HepG2 (cell line): ENCODE results near the gene RRP36. TPM values are rescaled to one million over a fixed set of nuclear protein-coding genes. Genes with fewer than 3 reads are reported as not detected.

Experiments used
- ATAD3A ChIP-seq: sonication (generic); formaldehyde crosslinking; IDR thresholded peaks from 2 replicates; pipeline ENCODE4 v1.4.0; 2020; ENCODE audit warnings: missing genetic modification reagents
- DNMT3B ChIP-seq: conservative IDR thresholded peaks from 2 replicates; pipeline ENCODE4 v1.6.1; 2016; ENCODE audit warnings: missing biosample characterization, control low read depth
- FOXJ3 ChIP-seq: sonication (generic); formaldehyde crosslinking; IDR thresholded peaks from 2 replicates; pipeline ENCODE4 v1.4.0; 2020; ENCODE audit warnings: missing genetic modification reagents, mild to moderate bottlenecking, borderline replicate concordance
- HNRNPL ChIP-seq: fragments of 200-400 bp; formaldehyde crosslinking; IDR thresholded peaks from 2 replicates; pipeline ENCODE4 v1.6.1; 2017; ENCODE audit warnings: mild to moderate bottlenecking, low read depth, low read length
- IRF2 ChIP-seq: IDR thresholded peaks from 2 replicates; pipeline ENCODE4 v1.6.1; 2018; ENCODE audit warnings: missing genetic modification reagents, missing compliant biosample characterization
- JUN ChIP-seq: sonication (generic); formaldehyde crosslinking; IDR thresholded peaks from 2 replicates; pipeline ENCODE4 v1.4.0; 2020; ENCODE audit warnings: mild to moderate bottlenecking, missing genetic modification reagents
- JUNB ChIP-seq: sonication (generic); formaldehyde crosslinking; IDR thresholded peaks from 2 replicates; pipeline ENCODE4 v1.8.0; 2022; ENCODE audit warnings: missing genetic modification reagents, mild to moderate bottlenecking, borderline replicate concordance
- NPAS2 ChIP-seq: sonication (generic); formaldehyde crosslinking; IDR thresholded peaks from 2 replicates; pipeline ENCODE4 v1.8.0; 2022; ENCODE audit warnings: mild to moderate bottlenecking, missing genetic modification reagents, borderline replicate concordance
- PHF21A ChIP-seq: sonication (generic); formaldehyde crosslinking; IDR thresholded peaks from 2 replicates; pipeline ENCODE4 v1.5.0; 2020; ENCODE audit warnings: mild to moderate bottlenecking, missing genetic modification reagents
- RCOR2 ChIP-seq: IDR thresholded peaks from 2 replicates; pipeline ENCODE4 v1.6.1; 2016; ENCODE audit warnings: missing biosample characterization, missing genetic modification reagents
- TBP ChIP-seq: sonication (generic); formaldehyde crosslinking; IDR thresholded peaks from 2 replicates; pipeline ENCODE4 v1.5.0; 2020; ENCODE audit warnings: missing genetic modification reagents
- THAP8 ChIP-seq: sonication (generic); formaldehyde crosslinking; IDR thresholded peaks from 2 replicates; pipeline ENCODE4 v1.5.1; 2020; ENCODE audit warnings: missing genetic modification reagents, mild to moderate bottlenecking, borderline replicate concordance
- TOPORS ChIP-seq: sonication (generic); formaldehyde crosslinking; IDR thresholded peaks from 2 replicates; pipeline ENCODE4 v1.8.0; 2023; ENCODE audit warnings: mild to moderate bottlenecking, missing genetic modification reagents
- ZFP36 ChIP-seq: fragments of 150-350 bp; IDR thresholded peaks from 2 replicates; pipeline ENCODE4 v1.6.1; 2018; ENCODE audit warnings: borderline replicate concordance, low read length, low read depth; ENCODE audit not compliant: partially characterized antibody
- ZNF318 ChIP-seq: sonication (generic); formaldehyde crosslinking; IDR thresholded peaks from 2 replicates; pipeline ENCODE4 v1.4.0; 2020; ENCODE audit warnings: mild to moderate bottlenecking, missing genetic modification reagents
- ZNF333 ChIP-seq: sonication (generic); formaldehyde crosslinking; IDR thresholded peaks from 2 replicates; pipeline ENCODE4 v1.4.0; 2020; ENCODE audit warnings: mild to moderate bottlenecking, missing genetic modification reagents, borderline replicate concordance
- ZNF354B ChIP-seq: sonication (generic); formaldehyde crosslinking; IDR thresholded peaks from 2 replicates; pipeline ENCODE4 v1.8.0; 2022; ENCODE audit warnings: mild to moderate bottlenecking, missing genetic modification reagents
- ZNF572 ChIP-seq: sonication (generic); formaldehyde crosslinking; IDR thresholded peaks from 2 replicates; pipeline ENCODE4 v1.5.1; 2020; ENCODE audit warnings: mild to moderate bottlenecking, missing genetic modification reagents
- polyA plus RNA-seq, 8 experiments: library from polyadenylated mRNA; depleted of rRNA in 3 of 8; stranded (reverse) in 7 of 8; unstranded in 1 of 8; fragments of >200 nt; fragmentation: Illumina TruSeq in 4 of 8; extraction: Trizol in 4 of 8; gene quantifications; 2 replicates each; pipeline versions ENCODE4 v1.2.1 to v1.2.3, GENCODE V29; 2011 to 2016; ENCODE audit warnings: low read depth in 4 of 8, missing spikeins in 1 of 8, mixed read lengths in 1 of 8; ENCODE audit not compliant: insufficient read depth in 1 of 8
- total RNA-seq, 5 experiments: library from RNA; depleted of rRNA; stranded (reverse); fragments of >200 nt; fragmentation: Illumina TruSeq; extraction: Trizol; gene quantifications; 2 replicates each; pipeline ENCODE4 v1.2.3, GENCODE V29; 2016; ENCODE audit warnings: low read depth in 1 of 5
- TF ChIP-seq, protein P1 (sequence below): sonication (generic); formaldehyde crosslinking; IDR thresholded peaks from 2 replicates; pipeline ENCODE4 v1.4.0; 2020; ENCODE audit warnings: missing genetic modification reagents

RRP36 gene
- total and polyA plus RNA-seq, 2 of the 13 experiments (the other 11 are each of a cell fraction or from before 2014, with no cell fraction given), result 29.5 to 144 TPM

DNA sequence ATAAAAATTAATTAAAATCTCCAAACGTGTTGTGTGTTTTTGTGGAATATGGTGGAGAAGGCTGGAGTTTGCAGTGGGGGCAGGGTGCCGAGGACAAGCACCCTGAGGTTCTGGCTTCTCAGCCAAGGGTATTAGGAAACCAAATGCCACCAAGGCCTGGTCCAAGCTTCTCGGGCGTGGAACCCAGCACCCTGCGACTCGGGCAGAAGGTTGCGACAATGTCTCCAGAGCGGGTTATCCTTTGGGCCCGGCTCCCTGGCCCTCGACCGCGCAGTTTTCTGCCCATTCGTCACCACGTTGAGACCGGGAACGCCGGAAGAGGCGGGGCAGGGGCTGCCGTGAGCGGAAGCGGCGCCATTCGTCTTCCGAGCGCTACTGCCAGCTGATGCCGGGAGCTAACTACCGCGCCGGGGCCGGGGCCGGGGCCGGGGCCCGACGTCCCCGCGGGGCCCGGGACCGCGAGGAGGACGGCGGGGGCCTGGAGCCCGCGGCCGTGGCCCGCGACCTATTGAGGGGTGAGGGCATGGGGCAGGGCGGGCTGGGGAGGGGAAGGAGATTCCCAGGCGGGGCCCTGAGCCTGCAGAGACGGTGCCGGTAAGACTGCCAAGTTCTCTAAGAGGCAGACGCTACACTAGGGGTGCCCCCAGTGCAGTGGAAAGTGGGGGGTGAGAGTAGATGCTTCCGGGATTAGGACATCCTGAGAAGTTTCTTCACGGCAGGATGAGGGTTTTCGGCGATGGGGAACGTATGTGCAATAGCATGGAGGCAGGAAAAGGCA lies at the start of gene RRP36 (continued):
- TF ChIP-seq ZNF572 (CRISPR knock-in tag) (0 out of 2 replicates have a peak, but pooled peaks have one; percentile 17), PHF21A (CRISPR knock-in tag) (peak; percentile 13; the same call in 1 of the 2 replicates), ZNF318 (CRISPR knock-in tag) (peak; percentile 48; the same call in 1 of the 2 replicates), NPAS2 (CRISPR knock-in tag) (no peak), ZNF333 (peak; percentile 86), JUN (CRISPR knock-in tag) (no peak), TOPORS (CRISPR knock-in tag) (no peak), FOXJ3 (CRISPR knock-in tag) (peak; percentile 40; the same call in 1 of the 2 replicates), JUNB (CRISPR knock-in tag) (no peak), THAP8 (CRISPR knock-in tag) (no peak), TBP (CRISPR knock-in tag) (0 out of 2 replicates have a peak, but pooled peaks have one; percentile 60), ATAD3A (CRISPR knock-in tag) (no peak), IRF2 (CRISPR knock-in tag) (peak; percentile 27; the same call in 1 of the 2 replicates), ZNF354B (CRISPR knock-in tag) (no peak), DNMT3B (CRISPR knock-in tag) (no peak), RCOR2 (CRISPR knock-in tag) (no peak), ZFP36 (no peak), HNRNPL (0 out of 2 replicates have a peak, but pooled peaks have one; percentile 70)
- TF ChIP-seq, protein P1, sequence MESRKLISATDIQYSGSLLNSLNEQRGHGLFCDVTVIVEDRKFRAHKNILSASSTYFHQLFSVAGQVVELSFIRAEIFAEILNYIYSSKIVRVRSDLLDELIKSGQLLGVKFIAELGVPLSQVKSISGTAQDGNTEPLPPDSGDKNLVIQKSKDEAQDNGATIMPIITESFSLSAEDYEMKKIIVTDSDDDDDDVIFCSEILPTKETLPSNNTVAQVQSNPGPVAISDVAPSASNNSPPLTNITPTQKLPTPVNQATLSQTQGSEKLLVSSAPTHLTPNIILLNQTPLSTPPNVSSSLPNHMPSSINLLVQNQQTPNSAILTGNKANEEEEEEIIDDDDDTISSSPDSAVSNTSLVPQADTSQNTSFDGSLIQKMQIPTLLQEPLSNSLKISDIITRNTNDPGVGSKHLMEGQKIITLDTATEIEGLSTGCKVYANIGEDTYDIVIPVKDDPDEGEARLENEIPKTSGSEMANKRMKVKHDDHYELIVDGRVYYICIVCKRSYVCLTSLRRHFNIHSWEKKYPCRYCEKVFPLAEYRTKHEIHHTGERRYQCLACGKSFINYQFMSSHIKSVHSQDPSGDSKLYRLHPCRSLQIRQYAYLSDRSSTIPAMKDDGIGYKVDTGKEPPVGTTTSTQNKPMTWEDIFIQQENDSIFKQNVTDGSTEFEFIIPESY (CRISPR knock-in tag), result no peak
